Measurements from ENCODE around the gene IL19.

IL19 gene

DNA sequence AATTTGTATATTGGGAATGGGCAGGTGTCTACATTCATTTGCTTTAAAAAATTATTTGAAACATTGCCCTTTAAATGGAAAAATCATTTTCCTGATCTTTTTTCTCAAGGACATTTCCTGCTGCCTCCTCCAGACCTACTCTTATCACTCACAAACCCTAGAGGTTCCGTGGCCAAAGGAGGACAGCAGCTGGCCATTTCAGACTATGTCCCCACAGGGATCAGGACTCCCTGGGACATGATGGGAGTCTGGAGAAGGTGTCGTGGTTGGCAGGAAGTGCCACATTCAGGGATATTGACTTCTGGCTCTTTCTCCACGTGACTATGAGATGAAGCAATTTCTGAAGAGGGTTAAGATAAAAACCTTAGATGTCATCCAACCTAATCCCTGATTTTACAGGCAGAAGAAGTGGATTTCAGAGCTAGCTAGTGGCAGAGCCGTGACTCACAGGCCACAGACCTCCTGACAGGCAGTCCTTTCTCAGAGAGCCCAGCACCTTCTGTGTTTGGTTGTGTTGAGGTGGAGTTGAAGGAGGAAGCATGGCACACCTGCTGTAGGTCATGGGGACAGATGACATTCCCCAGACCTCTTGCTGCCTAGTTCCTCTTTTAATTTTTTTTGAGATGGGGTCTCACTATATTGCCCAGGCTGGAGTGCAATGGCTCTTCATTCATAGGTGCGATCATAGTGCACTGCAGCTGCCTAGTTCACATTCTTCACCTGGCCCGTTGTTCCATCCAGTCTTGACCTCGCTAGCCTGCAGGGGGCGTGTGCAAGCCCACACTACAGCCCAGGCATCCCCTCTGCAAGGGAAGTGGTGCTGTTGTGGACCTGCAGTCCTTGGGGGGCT lies 27.2 kb downstream of the IL19 start:
- DNase-seq (ENCODE audit: low read depth in 2 of 2, low spot score in 1 of 2): no peak

DNA sequence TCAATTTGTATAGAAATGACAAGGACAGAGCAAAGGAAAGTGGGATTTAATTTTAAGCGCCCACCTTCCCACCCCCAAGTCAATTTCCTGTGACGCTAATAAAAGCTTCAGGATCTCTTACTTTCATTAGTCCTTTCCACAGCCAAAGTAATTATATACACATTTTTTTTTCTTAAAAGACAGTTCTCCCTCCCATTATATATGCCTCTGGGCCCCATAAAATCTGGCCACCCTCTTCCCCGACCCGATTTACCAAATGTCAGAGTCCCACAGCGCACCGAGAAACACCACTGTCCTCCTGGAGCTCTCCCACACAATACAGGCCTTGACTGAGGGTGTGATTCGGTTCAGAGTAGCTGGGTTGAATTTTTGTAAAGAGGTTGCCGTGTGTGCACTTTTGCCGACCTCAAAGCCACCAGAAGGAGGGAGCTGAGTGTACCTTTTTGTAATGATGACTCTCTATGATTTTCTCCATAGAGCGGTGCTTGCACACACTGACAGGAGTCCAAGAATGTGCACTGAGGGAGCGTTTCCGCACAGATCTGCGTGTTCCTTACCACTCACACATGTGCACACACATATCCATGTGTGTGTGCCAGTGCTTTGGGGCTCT lies 27.9 kb downstream of the IL19 start:
- DNase-seq (ENCODE audit: low read depth in 2 of 2, low spot score in 1 of 2): no peak

DNA sequence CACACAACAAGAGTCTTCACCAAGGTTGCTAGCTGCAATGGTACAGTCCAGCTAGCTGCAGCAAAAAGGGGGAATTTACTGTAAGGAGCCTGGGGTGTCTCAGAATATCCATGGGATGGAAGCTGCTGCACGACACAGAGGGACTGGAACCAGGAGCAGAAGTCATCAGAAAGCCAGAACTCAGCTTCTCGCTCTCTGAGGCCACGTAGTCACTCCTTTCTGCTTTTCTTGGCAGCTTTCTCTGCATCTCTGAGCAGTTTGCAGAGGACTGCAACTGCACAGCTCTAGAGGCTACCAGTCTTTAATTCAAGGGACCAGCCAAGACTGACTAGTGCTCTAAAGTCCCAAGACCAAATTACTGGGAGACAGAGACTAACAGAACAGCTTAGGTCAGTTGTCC lies 28.7 kb downstream of the IL19 start:
- no peak for DNase-seq (ENCODE audit: low read depth in 2 of 2, low spot score in 1 of 2)

DNA sequence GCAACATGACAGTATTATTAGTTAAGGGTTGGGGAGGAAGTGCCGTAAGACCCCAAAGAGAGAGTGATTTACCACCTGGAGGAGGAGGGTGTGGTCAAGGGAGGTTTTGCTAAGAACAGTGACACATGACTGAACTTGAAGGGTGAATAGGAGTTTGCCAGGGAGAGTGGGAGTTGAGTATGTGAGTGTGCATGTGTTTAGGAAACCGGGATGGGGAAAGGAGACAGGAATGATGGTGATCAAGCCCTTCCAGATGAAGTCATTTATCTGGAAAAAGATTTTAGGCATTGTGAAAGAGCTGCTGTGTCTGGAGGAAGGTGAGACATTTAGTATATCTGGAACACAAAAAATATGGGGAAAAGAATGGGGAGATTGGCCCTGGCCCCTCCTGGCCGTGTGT lies 29.8 kb downstream of the IL19 start:
- DNase-seq (ENCODE audit: low read depth in 2 of 2, low spot score in 1 of 2): no peak

DNA sequence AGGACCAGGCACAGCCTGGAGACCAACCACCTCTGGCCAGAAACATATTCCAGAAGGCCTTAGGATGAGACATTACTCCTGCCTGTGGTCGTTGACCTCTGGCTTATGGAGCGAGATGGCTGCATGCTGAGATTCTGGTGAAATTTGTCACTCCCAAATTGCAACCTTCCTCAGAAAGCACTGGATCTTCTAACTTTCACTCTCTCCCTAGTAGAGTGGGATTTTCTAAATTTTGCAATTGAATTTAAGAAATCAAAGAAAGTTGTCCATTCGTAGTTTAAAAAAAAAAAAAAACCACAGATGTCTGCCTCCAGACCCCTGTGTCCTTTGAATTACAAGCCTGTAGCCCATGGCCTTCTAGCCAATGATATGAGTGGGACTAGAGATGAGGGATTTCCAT lies 30.3 kb downstream of the IL19 start:
- no peak for DNase-seq (ENCODE audit: low read depth in 2 of 2, low spot score in 1 of 2)

DNA sequence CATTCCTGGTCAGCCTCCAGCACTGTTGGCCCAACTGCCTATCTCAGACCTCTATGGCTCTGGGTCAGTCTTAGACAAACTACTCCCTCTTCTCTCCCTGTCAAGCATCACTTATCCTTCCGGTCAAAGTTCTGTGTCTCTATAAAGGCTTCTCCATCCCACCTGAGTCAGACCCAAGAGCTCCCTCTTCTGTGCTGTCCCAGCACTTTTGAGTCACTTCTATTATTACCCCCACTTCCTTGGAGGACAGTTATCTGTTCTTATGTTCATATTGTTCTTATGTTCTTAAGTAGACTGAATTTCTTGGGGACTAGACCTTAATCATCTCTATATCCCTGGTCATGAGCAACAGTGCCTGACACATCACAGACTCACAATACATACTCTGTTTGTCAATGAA lies 30.9 kb downstream of the IL19 start:
- no peak for DNase-seq (ENCODE audit: low read depth in 2 of 2, low spot score in 1 of 2)

DNA sequence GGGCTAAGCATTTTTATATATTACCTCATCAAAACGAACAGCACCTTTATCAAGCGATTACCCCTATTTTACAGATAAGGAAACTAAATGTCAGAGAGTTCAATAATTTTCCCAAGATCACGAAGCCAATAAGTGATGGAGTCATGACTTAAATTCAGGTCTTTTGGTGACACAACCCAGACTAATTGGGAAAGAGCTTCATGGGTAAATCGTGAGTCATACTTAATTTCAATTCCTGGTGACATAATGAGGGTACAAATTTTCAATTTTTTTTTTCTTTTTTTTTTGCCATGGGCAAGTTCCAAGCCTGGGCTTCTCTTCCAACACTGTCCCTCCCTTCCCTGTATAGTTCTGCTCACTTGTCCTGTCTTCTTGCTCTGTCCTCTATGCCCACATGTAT lies 31.8 kb downstream of the IL19 start:
- DNase-seq (ENCODE audit: low read depth in 2 of 2, low spot score in 1 of 2): no peak

DNA sequence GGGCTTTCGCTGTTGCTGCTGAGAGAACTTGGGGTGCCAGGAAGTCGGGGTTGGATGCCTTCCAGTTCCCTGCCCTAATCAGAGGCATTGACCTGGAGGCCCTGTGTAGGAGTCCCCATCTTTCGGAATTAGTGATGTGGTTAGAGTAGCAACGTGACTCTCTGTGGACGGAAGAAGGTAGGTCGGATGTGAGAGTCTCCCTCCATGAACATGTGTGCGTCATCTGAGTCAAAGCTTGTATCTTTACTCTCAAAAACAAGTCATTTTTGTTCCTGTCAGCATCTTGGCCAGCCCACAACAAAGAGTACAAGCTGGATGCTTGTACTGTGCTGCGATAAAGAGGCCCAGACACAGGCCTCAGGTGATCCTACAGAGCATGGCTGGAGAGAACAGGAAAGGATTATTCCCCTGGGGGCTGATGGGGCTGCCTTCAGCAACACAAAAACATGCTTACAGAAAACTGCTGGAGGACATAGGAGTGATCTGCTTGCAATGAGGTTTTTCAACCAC lies 32.7 kb downstream of the IL19 start:
- DNase-seq (ENCODE audit: low read depth in 2 of 2, low spot score in 1 of 2): peak; percentile 25 to 47

DNA sequence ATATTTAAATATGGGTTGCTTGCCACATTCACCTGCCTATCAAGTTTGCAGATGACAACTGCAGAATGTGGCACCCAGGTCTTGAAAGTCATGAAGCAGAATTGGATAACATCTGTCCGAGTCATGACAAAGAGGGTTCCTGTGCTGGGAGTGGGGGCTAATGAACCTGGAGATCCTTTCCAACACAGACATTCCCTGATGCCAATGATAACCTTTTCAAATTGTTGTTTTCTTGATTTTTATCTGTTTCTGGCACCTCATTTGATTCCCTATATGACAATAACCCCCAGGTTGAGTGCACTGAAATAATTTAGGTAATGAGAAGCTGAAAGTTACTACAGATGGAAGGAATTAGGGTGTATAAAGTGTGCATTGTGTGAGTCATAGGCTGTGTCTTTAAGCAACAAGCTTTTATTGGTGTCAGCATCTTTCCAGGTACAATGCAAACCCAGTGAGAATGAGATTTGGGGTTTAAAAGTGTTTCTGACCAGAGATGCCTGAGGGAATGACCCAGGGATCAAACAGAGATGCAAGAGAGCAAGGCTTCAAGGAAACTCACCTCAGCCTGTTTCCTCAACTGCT lies 33.7 kb downstream of the IL19 start:
- no peak for DNase-seq (ENCODE audit: low read depth in 2 of 2, low spot score in 1 of 2)

DNA sequence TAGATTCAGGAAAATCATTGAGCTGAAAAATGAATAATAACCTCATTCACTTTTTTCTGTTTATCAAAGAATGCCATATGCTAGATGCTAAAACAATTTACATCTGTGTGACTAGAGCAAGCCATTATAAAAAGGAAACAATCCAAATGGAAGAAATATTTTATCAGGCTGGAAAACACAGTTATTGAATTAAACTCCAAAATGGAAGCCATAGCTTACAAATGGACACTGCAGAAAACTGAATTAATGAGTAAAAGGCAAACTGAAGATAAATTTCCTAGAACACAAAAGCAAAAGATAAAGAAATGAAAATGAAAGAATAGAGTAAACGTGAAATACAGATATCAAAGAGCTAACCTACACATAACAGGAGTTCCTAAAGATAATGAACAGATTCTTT lies 34.8 kb downstream of the IL19 start:
- no peak for DNase-seq (ENCODE audit: low read depth in 2 of 2, low spot score in 1 of 2)

DNA sequence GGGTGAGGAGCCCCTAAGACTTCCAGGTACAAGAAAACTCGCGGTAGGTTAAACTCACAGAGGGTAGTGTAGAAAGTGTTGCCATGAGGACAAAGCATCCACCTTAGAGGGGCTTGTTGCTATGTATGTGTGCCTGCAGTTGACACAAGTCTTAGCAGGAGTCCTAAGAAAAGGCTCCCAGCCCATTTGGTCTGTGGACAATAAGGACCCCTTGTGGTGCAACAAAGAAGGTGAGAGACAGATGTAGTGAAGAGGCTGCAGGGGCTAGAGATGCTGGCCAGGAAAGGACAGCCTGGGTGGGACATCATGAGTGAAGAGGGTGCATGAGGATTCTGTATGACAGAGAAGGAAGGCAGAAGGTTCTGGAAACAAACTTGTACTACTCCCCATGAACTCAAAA lies 38.0 kb downstream of the IL19 start:
- DNase-seq (ENCODE audit: low read depth in 2 of 2, low spot score in 1 of 2): no peak

DNA sequence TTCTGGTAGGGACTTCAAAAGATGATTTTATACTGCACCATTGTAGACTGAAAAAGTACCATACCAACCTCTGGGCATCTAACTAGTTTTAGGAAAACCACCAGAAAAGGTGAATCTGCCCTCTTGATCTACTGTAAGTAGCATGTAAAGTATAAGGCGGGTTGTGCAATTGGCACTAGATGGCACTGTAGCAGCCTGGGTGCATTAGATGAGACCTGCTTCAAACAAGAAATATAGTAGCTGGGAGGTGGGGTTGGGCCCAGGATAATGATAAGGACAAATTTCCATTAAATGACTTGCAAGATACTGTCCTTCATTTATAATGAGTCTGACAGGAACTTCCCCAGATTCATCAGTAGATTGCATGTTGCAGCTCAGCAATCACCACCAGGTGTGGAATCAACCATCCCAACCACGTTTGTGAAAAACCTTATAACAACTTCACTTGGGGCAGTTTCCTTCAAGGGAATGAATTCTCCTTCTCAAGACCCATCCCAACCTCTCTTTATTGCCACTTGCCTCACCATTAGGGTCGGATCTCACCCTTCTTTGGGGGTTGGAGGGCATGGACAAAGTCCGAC lies 39.0 kb downstream of the IL19 start:
- no peak for DNase-seq (ENCODE audit: low read depth in 2 of 2, low spot score in 1 of 2)

DNA sequence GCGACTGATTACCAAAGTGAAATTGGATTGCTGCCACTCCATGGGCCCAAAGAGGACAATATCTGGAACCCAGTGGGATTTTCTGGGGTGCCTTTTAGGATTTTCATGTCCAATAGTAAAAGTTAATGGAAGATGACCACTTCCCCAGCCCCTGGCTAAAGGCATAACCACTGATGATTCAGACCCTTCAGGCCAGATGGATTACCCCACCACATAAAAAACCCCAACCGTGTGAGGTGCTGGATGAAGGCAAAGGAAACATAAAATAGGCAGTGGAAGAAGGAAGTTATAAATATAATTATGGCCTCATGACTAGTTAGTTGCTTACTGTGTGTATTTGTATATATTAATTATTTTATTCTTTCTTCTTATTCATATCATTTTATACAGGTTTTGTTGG lies 41.9 kb downstream of the IL19 start:
- DNase-seq (ENCODE audit: low read depth in 2 of 2, low spot score in 1 of 2): no peak

DNA sequence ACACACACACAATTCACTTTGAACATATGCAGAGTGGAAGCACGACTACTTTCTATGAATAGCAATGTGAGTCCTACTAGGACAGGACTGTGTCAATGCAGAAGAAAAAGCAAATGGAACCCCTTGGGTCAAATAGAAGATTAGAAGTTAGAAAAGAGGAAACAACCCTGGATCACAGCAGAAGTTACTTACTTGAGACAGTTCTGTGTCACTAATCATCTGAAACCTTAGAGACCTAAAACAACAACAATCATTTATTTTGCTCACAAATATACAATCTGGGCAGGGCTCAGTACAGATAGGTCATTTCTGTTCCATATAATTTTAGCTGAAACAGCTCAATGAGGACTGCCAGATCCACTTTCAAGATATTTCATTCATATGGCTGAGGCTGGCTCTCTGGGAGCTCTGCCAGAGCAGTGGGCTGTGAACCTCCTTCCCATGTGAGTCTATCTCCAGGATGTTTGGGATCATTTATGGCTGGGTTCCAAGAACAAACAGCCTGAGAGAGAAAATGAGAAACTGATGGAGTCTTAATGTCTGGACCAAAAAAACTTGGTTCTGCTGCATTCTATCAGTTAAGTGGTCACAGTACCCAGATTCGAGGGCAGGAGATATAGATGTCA lies 44.3 kb downstream of the IL19 start:
- DNase-seq (ENCODE audit: low read depth in 2 of 2, low spot score in 1 of 2): no peak

DNA sequence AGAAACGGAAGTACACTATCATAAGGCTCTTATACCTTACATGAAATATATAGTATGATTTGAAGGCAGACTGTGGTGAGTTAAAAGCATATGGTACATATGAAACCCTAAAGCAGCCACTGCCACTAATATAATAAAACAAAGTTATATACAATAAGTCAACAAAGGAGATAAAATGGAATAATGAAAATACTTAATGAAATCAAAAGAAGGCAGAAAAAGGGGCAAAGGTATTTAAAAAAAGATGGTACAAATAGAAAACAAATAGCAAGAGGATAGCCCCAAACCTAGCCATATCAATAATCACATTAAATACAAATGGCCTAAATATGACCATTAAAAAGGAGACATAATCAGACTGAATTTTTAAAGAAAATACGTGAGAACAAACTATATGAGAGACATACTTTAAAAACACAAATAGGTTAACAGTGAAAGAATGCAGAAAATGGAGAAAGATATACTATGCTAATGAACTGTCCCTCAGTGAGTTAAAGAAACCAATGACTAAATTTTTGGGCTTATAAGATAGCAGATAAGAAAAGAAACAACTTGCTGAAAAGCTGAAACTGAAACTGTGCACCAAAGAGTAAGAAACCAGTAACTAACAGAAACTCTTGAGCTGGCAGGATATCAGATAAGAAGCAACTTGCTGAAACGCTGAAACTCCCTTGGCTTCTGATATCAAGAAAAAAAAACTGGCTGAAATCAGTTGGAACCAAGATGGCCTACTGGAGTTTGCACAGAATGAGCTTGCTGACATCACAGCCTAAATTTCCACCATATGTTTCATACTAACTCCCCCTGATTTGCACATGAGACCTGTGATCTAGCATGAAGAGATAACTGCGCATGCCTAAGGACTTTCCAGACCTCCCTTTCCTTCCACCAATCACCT lies 46.1 kb downstream of the IL19 start:
- no peak for DNase-seq (ENCODE audit: low read depth in 2 of 2, low spot score in 1 of 2)

DNA sequence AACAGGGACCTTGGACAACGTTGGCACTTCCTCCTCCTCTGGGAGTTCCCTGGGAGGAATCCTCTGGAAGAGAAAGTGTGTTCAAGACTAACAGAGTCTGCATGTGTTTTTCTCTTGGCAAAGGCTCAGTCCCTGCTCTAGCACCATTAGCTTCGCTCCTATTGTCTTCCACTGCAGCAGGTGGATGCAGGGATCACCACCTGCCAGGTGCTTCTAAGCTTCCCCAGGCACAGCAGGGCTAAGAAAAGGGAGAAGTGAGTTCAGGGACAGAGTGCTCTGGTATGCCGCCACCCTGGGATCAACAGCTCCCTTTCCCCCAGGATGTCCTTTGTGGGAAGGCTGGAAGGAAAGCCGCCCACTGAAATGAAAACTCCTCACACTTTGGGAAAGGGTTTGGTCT lies 50.9 kb downstream of the IL19 start:
- no peak for DNase-seq (ENCODE audit: low read depth in 2 of 2, low spot score in 1 of 2)

DNA sequence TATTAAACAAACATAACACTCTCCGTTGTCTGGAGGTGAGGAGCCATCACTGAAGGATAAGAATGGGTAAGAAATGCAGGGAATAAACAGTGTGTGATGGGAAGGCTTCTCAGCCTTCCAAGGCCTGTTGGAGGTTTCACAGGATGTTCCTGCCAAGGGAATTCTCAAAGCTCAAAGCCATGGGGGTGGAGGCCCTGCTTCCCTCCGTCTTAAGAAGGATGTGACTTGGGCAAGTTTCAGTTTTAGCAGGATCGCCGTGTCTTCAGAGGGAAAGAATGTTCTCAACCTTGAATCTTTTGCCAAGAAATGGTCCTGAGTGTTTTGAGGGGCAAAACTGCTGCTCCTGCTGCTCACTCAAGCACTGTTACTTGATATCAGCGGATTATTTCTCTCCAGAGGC lies 53.2 kb downstream of the IL19 start:
- DNase-seq (ENCODE audit: low read depth in 2 of 2, low spot score in 1 of 2): no peak

DNA sequence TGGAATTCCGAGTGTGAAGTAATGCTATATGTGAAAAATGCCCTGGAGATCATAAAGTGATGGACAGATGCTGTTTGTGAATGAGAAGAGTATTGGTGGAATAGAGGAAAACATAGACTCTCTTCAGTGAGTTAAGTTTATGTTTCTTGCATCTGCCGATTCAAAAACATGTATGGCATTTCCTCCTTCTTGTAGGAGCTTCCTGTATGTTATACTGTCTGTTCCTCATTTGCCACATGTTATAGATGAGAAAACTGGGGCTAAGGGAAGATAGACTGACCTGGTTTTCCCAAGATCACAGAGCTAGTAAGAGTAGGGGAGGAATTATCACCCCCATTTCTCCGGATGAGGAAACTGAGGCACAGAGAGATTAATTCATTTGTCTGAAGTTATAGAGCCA lies 53.8 kb downstream of the IL19 start:
- DNase-seq (ENCODE audit: low read depth in 2 of 2, low spot score in 1 of 2): no peak

DNA sequence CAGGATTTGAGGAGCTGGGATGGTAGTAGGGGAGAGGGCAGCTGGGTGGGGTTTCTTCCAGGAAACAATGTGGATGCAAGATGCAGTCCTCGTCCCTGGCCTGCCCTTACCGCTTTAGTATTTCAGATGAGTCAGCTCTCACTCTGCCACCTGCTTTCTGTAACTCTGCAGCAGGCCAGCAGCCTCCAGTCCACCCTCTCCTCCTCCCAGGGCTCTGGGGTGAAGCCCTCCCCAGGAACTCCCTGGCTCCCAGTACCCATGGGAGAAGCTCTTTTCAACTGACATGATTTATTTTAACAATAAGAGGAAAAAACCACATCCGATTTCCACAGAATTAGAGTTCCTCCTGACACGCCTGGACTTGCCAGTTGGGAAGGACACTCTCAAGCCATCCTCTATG lies 55.8 kb downstream of the IL19 start:
- no peak for DNase-seq (ENCODE audit: low read depth in 2 of 2, low spot score in 1 of 2)

DNA sequence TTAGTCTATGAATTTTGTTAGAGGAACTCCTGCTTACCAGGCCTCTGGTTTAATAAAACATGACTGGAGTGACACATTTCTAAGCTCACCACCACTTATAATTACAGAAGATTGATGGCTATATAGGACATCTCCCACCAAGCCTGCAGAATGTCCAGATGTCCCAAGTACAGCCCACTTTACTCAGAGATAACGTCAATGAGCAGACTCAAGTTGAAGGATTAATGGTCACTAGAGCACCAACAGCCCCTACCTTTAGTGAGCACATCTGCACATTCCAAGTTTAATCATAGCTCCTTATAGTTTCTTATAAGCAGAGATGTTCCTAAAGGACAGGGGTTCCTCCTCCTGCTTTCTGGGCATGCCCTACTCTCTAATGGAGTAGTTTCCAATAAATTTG lies 57.5 kb downstream of the IL19 start:
- no peak for DNase-seq (ENCODE audit: low read depth in 2 of 2, low spot score in 1 of 2)

DNA sequence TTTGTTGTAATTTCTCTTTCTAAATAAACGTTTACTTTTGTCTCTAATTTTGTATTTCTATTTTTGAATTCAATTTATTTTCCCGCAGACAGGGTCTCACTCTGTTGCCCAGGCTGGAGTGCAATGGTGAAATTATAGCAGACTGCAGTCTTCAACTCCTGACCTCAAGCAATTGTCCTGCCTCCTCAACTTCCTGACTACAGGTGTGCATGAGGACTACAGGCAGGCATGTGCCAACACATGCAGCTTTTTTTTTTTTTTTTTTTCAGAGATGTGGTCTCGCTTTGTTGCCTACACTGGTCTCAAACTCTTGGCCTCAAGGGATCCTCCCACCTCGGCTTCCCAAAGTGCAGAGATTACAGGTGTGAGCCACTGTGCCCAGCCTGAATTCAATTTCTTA lies 58.2 kb downstream of the IL19 start:
- no peak for DNase-seq (ENCODE audit: low read depth in 2 of 2, low spot score in 1 of 2)

Measured in stimulated activated CD8-positive, alpha-beta memory T cell treated with anti-CD3 and anti-CD28 coated beads, Interleukin-4, amount 100 ng/mL, for 1 hour (primary cell).